Muscle of leg (tissue), 11 donors: ENCODE data around the gene GARIN5A. TPM values are rescaled to one million over a fixed set of nuclear protein-coding genes. Genes with fewer than 3 reads are reported as not detected.

Source experiments
- DNase-seq: peaks from one replicate; pipeline ENCODE4 v3.0.0; 2013
- H3K27ac ChIP-seq: one replicate; pipeline ENCODE4 v1.5.1; 2013; ENCODE audit warnings: mild to moderate bottlenecking, low read length, control low read depth
- H3K27me3 ChIP-seq: one replicate; pipeline ENCODE4 v1.6.1; 2013; ENCODE audit warnings: low read length; ENCODE audit not compliant: control insufficient read depth, insufficient read depth
- H3K36me3 ChIP-seq: one replicate; pipeline ENCODE4 v1.6.1; 2013; ENCODE audit warnings: low read length; ENCODE audit not compliant: control insufficient read depth, insufficient read depth
- H3K4me1 ChIP-seq: one replicate; pipeline ENCODE4 v1.6.1; 2013; ENCODE audit warnings: low read length; ENCODE audit not compliant: control insufficient read depth, insufficient read depth
- H3K4me3 ChIP-seq: one replicate; pipeline ENCODE4 v1.5.1; 2013; ENCODE audit warnings: low read length, control low read depth
- H3K9me3 ChIP-seq: replicated peaks from 2 replicates; pipeline ENCODE4 v1.6.1; 2013; ENCODE audit warnings: low read depth, low read length; ENCODE audit not compliant: control insufficient read depth
- WGBS: methylation state at CpG from one replicate; pipeline ENCODE4 v1.1.5; 2013; ENCODE audit warnings: missing lambda C conversion rate; ENCODE audit not compliant: insufficient coverage; 5-methylcytosine and 5-hydroxymethylcytosine counted together
- polyA plus RNA-seq, 8 donors: library from polyadenylated mRNA; unstranded; fragments of 120-200 nt; gene quantifications; one replicate each; pipeline versions ENCODE4 v1.2.1 to v1.2.3, GENCODE V29; 2013; ENCODE audit warnings: inconsistent platforms in 1 of 8, low replicate concordance in 1 of 8; ENCODE audit not compliant: insufficient read length in 8 of 8, insufficient read depth in 1 of 8
- total RNA-seq: library from RNA; stranded (reverse); fragments of 120-200 nt; gene quantifications from one replicate; pipeline ENCODE4 v1.2.4, GENCODE V29; 2013

The GARIN5A gene
- total and polyA plus RNA-seq, 9 donors: 3.3 to 6.2 (median 4.4) TPM

DNA sequence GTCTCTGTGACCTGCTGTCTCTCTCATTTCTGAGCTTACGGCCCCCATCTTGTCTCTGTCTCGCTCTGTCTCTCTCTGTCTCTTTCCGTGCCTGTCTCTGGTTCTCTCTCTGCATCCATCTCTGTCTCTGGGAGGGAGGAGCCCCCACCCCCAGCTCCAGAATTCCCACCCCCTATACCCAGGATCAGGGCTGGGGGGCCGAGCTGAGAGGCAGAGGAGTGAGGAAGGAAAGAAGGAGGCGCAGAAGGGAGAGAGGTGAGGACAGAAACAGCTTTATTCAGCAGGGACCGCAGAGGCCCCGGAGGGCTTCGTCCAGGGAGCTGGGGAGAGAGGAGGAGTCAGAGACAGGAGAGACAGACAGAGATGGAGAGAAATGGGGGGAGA is 20.4 kb upstream of the GARIN5A start:
- H3K27ac ChIP-seq: peak overlapping the region; percentile 90
- peak overlapping the region; percentile 57 for H3K4me3 ChIP-seq
- no peaks in the 10 kb centered on the region for H3K9me3 ChIP-seq
- H3K36me3 ChIP-seq: no peaks in the 10 kb centered on the region
- WGBS: 39% methylated on average over 5 of the region's 8 CpGs
- H3K4me1 ChIP-seq: peaks cover 28% of the 10 kb centered on the region
- DNase-seq: no peak
- H3K27me3 ChIP-seq: peaks cover 10% of the 10 kb centered on the region

- peak overlapping the region; percentile 57 for H3K4me3 ChIP-seq
- DNase-seq: peak; percentile 79
- H3K4me1 ChIP-seq: peaks cover 28% of the 10 kb centered on the region
- H3K36me3 ChIP-seq: no peaks in the 10 kb centered on the region
- peak overlapping the region; percentile 90 for H3K27ac ChIP-seq
- peaks cover 12% of the 10 kb centered on the region for H3K27me3 ChIP-seq
- WGBS: 49% methylated on average over 13 of the region's 30 CpGs
- no peaks in the 10 kb centered on the region for H3K9me3 ChIP-seq
Observed at GRCh38 chr19:50496189-50497021, 19.8 kb upstream of the GARIN5A start.

- Histone ChIP-seq H3K36me3 (no peaks in the 10 kb centered on the region), H3K9me3 (no peaks in the 10 kb centered on the region), H3K27me3 (peaks cover 11% of the 10 kb centered on the region), H3K4me3 (no peak overlapping the region), H3K4me1 (peaks cover 29% of the 10 kb centered on the region), H3K27ac (no peak overlapping the region)
- 89% methylated on average over 2 of the region's 5 CpGs for WGBS
- no peak for DNase-seq
Observed at GRCh38 chr19:50495020-50495531, 18.4 kb upstream of the GARIN5A start.

- Histone ChIP-seq H3K9me3 (no peaks in the 10 kb centered on the region), H3K27ac (peak overlapping the region; percentile 35), H3K4me3 (no peak overlapping the region), H3K4me1 (peaks cover 35% of the 10 kb centered on the region), H3K36me3 (no peaks in the 10 kb centered on the region), H3K27me3 (peaks cover 9% of the 10 kb centered on the region)
- DNase-seq: no peak
- WGBS: 100% methylated on average over 1 of the region's 7 CpGs
Observed at GRCh38 chr19:50494186-50495019, 17.8 kb upstream of the GARIN5A start.

DNA sequence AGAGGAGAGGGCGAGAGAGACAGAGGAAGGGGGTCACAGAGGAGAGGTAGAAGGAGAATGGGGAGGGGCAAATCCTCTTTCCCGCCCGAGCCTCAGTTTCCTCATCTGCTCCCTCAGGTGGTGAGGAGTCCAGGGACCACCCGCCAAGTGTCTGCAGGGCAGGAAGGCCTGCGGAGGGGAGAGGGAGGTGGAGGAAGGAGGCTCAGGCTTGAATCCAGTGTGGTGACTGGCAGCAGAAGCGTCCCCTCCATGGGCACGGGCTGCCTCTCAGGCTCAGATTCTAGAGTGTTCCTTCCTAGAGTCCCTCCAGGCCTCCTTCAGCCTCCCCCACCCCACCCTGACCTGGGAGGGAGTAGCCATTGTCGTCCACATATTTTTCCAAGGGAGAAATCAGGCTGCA is 16.5 kb upstream of the GARIN5A start:
- Histone ChIP-seq H3K4me1 (peaks cover 46% of the 10 kb centered on the region), H3K4me3 (no peak overlapping the region), H3K9me3 (no peaks in the 10 kb centered on the region), H3K36me3 (no peaks in the 10 kb centered on the region), H3K27ac (no peak overlapping the region), H3K27me3 (peaks cover 6% of the 10 kb centered on the region)
- no peak for DNase-seq
- WGBS: 40% methylated on average over 5 of the region's 8 CpGs

GRCh38 chr19:50492303-50493052 is 15.8 kb upstream of the GARIN5A start:
- no peak overlapping the region for H3K4me3 ChIP-seq
- H3K36me3 ChIP-seq: peaks cover 1% of the 10 kb centered on the region
- peak; percentile 64 for DNase-seq
- H3K27me3 ChIP-seq: peaks cover 6% of the 10 kb centered on the region
- 8% methylated on average over 9 of the region's 12 CpGs for WGBS
- H3K27ac ChIP-seq: peak overlapping the region; percentile 83
- H3K4me1 ChIP-seq: peaks cover 48% of the 10 kb centered on the region
- no peaks in the 10 kb centered on the region for H3K9me3 ChIP-seq

DNA sequence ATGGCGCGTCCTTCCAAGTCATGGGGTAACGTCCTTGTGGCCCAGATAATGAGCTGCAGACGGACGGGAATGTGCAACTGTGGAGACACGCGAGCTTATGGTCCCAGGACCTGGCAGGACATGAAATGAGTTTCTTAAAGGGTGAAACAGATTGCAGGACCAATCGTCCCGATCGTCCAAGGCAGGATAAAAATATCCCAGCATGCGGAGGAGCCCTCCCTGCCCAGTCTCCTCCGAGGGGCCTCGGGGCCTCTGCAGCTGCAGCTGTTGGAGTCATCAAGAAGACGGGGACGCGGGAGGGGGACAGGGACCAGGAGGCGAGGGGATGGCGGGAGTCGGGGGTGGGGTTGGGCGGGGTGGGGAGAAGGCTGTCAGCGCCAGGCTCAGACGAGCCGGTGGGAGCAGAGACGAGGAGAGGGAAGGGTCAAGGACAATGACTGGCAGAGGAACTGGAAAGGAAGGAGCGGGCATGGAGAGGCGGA is 14.4 kb upstream of the GARIN5A start:
- peak; percentile 94 for DNase-seq
- 6% methylated on average over 26 of the region's 26 CpGs for WGBS
- H3K4me1 ChIP-seq: peaks cover 47% of the 10 kb centered on the region
- peaks cover 7% of the 10 kb centered on the region for H3K9me3 ChIP-seq
- H3K27me3 ChIP-seq: peaks cover 8% of the 10 kb centered on the region
- H3K27ac ChIP-seq: peak overlapping the region; percentile 83
- H3K36me3 ChIP-seq: peaks cover 14% of the 10 kb centered on the region
- H3K4me3 ChIP-seq: peak overlapping the region; percentile 20

- Histone ChIP-seq H3K27ac (peak overlapping the region; percentile 82), H3K27me3 (peaks cover 8% of the 10 kb centered on the region), H3K9me3 (peaks cover 7% of the 10 kb centered on the region), H3K4me1 (peaks cover 47% of the 10 kb centered on the region), H3K4me3 (no peak overlapping the region), H3K36me3 (peaks cover 14% of the 10 kb centered on the region)
- WGBS: 90% methylated on average over 9 of the region's 18 CpGs
- DNase-seq: no peak
Observed at GRCh38 chr19:50490411-50490811, 13.8 kb upstream of the GARIN5A start.

GRCh38 chr19:50489461-50490011 is 12.9 kb upstream of the GARIN5A start:
- 20% methylated on average over 21 of the region's 24 CpGs for WGBS
- Histone ChIP-seq H3K27me3 (peaks cover 8% of the 10 kb centered on the region), H3K36me3 (peaks cover 14% of the 10 kb centered on the region), H3K4me3 (peak overlapping the region; percentile 27), H3K9me3 (peaks cover 7% of the 10 kb centered on the region), H3K27ac (peak overlapping the region; percentile 76), H3K4me1 (peaks cover 47% of the 10 kb centered on the region)
- peak; percentile 83 for DNase-seq
